H1 (cell line): Measurements from ENCODE around the gene ADAD1. TPM values are rescaled to one million over a fixed set of nuclear protein-coding genes. Genes with fewer than 3 reads are reported as not detected.

Source experiments
- CTCF ChIA-PET: fragments of 300-600 bp; sonication (Branson Sonifier 250); formaldehyde crosslinking; loops from one replicate; lab custom pipeline; 2021; ENCODE audit not compliant: partially characterized antibody; lab: Charles Lee
- POLR2A ChIA-PET: fragments of 300-600 bp; sonication (Branson Sonifier 250); formaldehyde crosslinking; loops from one replicate; lab custom pipeline; 2021; ENCODE audit warnings: inconsistent platforms; ENCODE audit not compliant: partially characterized antibody; lab: Charles Lee
- DNase-seq, 2 experiments: peaks; one replicate each; pipeline versions ENCODE4 v3.0.0 to v3.0.0-alpha.2; 2010 to 2022; ENCODE audit warnings: low spot score in 2 of 2, low read depth in 1 of 2, mixed read lengths in 1 of 2
- FAIRE-seq: peaks from 2 replicates; lab custom pipeline; 2011; peaks lifted over from hg19 to GRCh38; lab: Jason Lieb, UNC
- H2AFZ ChIP-seq: 2 replicates; pipeline ENCODE4 v1.8.1; 2012; ENCODE audit warnings: low read length, inconsistent platforms
- H2AK5ac ChIP-seq: 2 replicates; pipeline ENCODE4 v1.6.1; 2013; ENCODE audit warnings: low read depth, low read length
- H2BK120ac ChIP-seq: replicated peaks from 2 replicates; pipeline ENCODE3; 2013; ENCODE audit warnings: low read depth, low read length, inconsistent platforms
- H2BK12ac ChIP-seq: 2 replicates; pipeline ENCODE4 v1.6.1; 2013; ENCODE audit warnings: low read depth, low read length
- H2BK15ac ChIP-seq: 2 replicates; pipeline ENCODE4 v1.6.1; 2013; ENCODE audit warnings: low read length
- H2BK20ac ChIP-seq: 2 replicates; pipeline ENCODE4 v1.6.1; 2013; ENCODE audit warnings: low read length
- H2BK5ac ChIP-seq: 2 replicates; pipeline ENCODE4 v1.6.1; 2013; ENCODE audit warnings: low read depth, low read length
- H3K14ac ChIP-seq: 2 replicates; pipeline ENCODE4 v1.6.1; 2013; ENCODE audit warnings: inconsistent platforms; ENCODE audit not compliant: insufficient read length
- H3K18ac ChIP-seq: 2 replicates; pipeline ENCODE4 v1.6.1; 2013; ENCODE audit warnings: low read length; ENCODE audit errors: extremely low read depth
- H3K23ac ChIP-seq: 2 replicates; pipeline ENCODE4 v1.6.1; 2013; ENCODE audit warnings: inconsistent platforms; ENCODE audit not compliant: insufficient read length
- H3K23me2 ChIP-seq: 2 replicates; pipeline ENCODE4 v1.6.1; 2013; ENCODE audit warnings: low read depth, low read length
- H3K27ac ChIP-seq: 2 replicates; pipeline ENCODE4 v1.6.1; 2011; ENCODE audit warnings: low read depth, low read length, inconsistent platforms
- H3K27me3 ChIP-seq, 4 experiments: replicated peaks in 1 of 4; 1 replicate in 1 of 4; 2 replicates in 3 of 4; pipeline versions ENCODE4 v1.6.1 to v1.8.1; 2011 to 2013; ENCODE audit warnings: low read length in 3 of 4, mild to moderate bottlenecking in 3 of 4, inconsistent platforms in 2 of 4, mixed read lengths in 2 of 4, moderate library complexity in 1 of 4; ENCODE audit not compliant: control insufficient read depth in 3 of 4, insufficient read depth in 3 of 4; ENCODE audit errors: extremely low read depth in 1 of 4
- H3K36me3 ChIP-seq, 4 experiments: 2 replicates each; pipeline versions ENCODE4 v1.6.1 to v1.8.1; 2011 to 2013; ENCODE audit warnings: mild to moderate bottlenecking in 4 of 4, low read length in 3 of 4, moderate library complexity in 2 of 4, control low read depth in 1 of 4, inconsistent platforms in 1 of 4; ENCODE audit not compliant: insufficient read depth in 4 of 4, control insufficient read depth in 2 of 4
- H3K4ac ChIP-seq: replicated peaks from 2 replicates; pipeline ENCODE3; 2013; ENCODE audit warnings: low read length, low read depth, mixed read lengths, inconsistent platforms; ENCODE audit not compliant: insufficient read length
- H3K4me1 ChIP-seq, 4 experiments: replicated peaks in 1 of 4; 1 replicate in 1 of 4; 2 replicates in 3 of 4; pipeline versions ENCODE4 v1.6.1 to v1.8.1; 2011 to 2013; ENCODE audit warnings: low read length in 3 of 4, inconsistent platforms in 2 of 4, mixed read lengths in 1 of 4; ENCODE audit not compliant: insufficient read depth in 4 of 4, control insufficient read depth in 3 of 4
- H3K4me2 ChIP-seq, 2 experiments: 2 replicates each; pipeline versions ENCODE4 v1.6.1 to v1.8.1; 2011 to 2013; ENCODE audit warnings: low read depth in 2 of 2, low read length in 2 of 2, control low read depth in 1 of 2, inconsistent platforms in 1 of 2, mild to moderate bottlenecking in 1 of 2; ENCODE audit not compliant: insufficient read depth in 1 of 2
- H3K4me3 ChIP-seq, 4 experiments: fragments of 200-600, 300-600 bp in 1 of 4; sonication (generic), shearing (Covaris generic), sonication (Bioruptor Twin) in 1 of 4; 2 replicates each; pipeline versions ENCODE4 v1.5.1 to v1.8.1; 2011 to 2016; ENCODE audit warnings: low read length in 4 of 4, low read depth in 3 of 4, control low read depth in 2 of 4, inconsistent platforms in 2 of 4, mild to moderate bottlenecking in 2 of 4, mixed read lengths in 1 of 4, moderate library complexity in 1 of 4; ENCODE audit not compliant: insufficient read depth in 2 of 4; ENCODE audit errors: extremely low read depth in 1 of 4
- H3K56ac ChIP-seq: replicated peaks from 2 replicates; pipeline ENCODE3; 2013; ENCODE audit warnings: low read depth, mild to moderate bottlenecking, mixed read lengths, low read length, inconsistent platforms; ENCODE audit not compliant: insufficient read length
- H3K79me1 ChIP-seq: 2 replicates; pipeline ENCODE4 v1.6.1; 2013; ENCODE audit warnings: low read depth, low read length, control low read depth
- H3K79me2 ChIP-seq, 2 experiments: 2 replicates each; pipeline versions ENCODE4 v1.6.1 to v1.8.1; 2012 to 2013; ENCODE audit warnings: low read length in 2 of 2, mild to moderate bottlenecking in 2 of 2, inconsistent platforms in 1 of 2; ENCODE audit not compliant: insufficient read depth in 2 of 2, control insufficient read depth in 1 of 2
- H3K9ac ChIP-seq, 4 experiments: replicated peaks in 1 of 4; 1 replicate in 1 of 4; 2 replicates in 3 of 4; pipeline versions ENCODE4 v1.6.1 to v1.8.1; 2011 to 2013; ENCODE audit warnings: low read depth in 3 of 4, low read length in 3 of 4, control low read depth in 2 of 4, mild to moderate bottlenecking in 2 of 4, moderate library complexity in 2 of 4, inconsistent platforms in 1 of 4; ENCODE audit errors: extremely low read depth in 1 of 4
- H3K9me3 ChIP-seq, 2 experiments: 2 replicates each; pipeline versions ENCODE4 v1.6.1 to v1.8.1; 2012 to 2013; ENCODE audit warnings: mild to moderate bottlenecking in 2 of 2, moderate library complexity in 2 of 2, control low read depth in 1 of 2, inconsistent platforms in 1 of 2, low read depth in 1 of 2, low read length in 1 of 2, mixed read lengths in 1 of 2; ENCODE audit not compliant: insufficient read depth in 2 of 2
- H4K20me1 ChIP-seq, 2 experiments: replicated peaks in 1 of 2; 2 replicates each; pipeline versions ENCODE3 to v1.8.1; 2011 to 2013; ENCODE audit warnings: inconsistent platforms in 2 of 2, low read length in 2 of 2, mild to moderate bottlenecking in 1 of 2; ENCODE audit not compliant: insufficient read depth in 2 of 2, control insufficient read depth in 1 of 2
- H4K5ac ChIP-seq: 2 replicates; pipeline ENCODE4 v1.6.1; 2013; ENCODE audit warnings: low read length, low read depth, mixed read lengths, inconsistent platforms; ENCODE audit not compliant: insufficient read length
- H4K8ac ChIP-seq: 2 replicates; pipeline ENCODE4 v1.8.0; 2013; ENCODE audit warnings: mild to moderate bottlenecking, moderate library complexity, low read length, inconsistent platforms; ENCODE audit not compliant: insufficient read depth; ENCODE audit errors: extremely low read depth
- H4K91ac ChIP-seq: replicated peaks from 2 replicates; pipeline ENCODE3; 2013; ENCODE audit warnings: low read length, mixed read lengths, inconsistent platforms; ENCODE audit not compliant: insufficient read length
- ATF2 ChIP-seq: IDR thresholded peaks from 2 replicates; pipeline ENCODE4 v1.6.1; 2012; ENCODE audit warnings: low read length, inconsistent platforms
- BACH1 ChIP-seq: IDR thresholded peaks from 2 replicates; pipeline ENCODE4 v1.6.1; 2012; ENCODE audit warnings: low read length, improper control_type of control experiment
- CBX8 ChIP-seq: fragments of 300-800, 300-1000 bp; sonication (generic); IDR thresholded peaks from 2 replicates; pipeline ENCODE4 v1.7.1; 2016; ENCODE audit warnings: low read depth, low read length, borderline replicate concordance
- MAX ChIP-seq: IDR thresholded peaks from 2 replicates; pipeline ENCODE4 v1.6.1; 2012; ENCODE audit warnings: inconsistent platforms
- POU5F1 ChIP-seq: IDR thresholded peaks from 2 replicates; pipeline ENCODE4 v1.6.1; 2011; ENCODE audit warnings: low read depth, mild to moderate bottlenecking, low read length, moderate library complexity
- RFX5 ChIP-seq: IDR thresholded peaks from 2 replicates; pipeline ENCODE4 v1.6.1; 2011; ENCODE audit warnings: low read depth, low read length, improper control_type of control experiment, borderline replicate concordance
- SIRT6 ChIP-seq: IDR thresholded peaks from one replicate; pipeline ENCODE4 v1.7.1; 2012; ENCODE audit warnings: low read length, inconsistent platforms
- SP4 ChIP-seq: IDR thresholded peaks from 2 replicates; pipeline ENCODE4 v1.6.1; 2012; ENCODE audit warnings: low read length, inconsistent platforms
- SUZ12 ChIP-seq: fragments of 200-600 bp; sonication (generic); IDR thresholded peaks from 2 replicates; pipeline ENCODE4 v1.6.1; 2012; ENCODE audit warnings: mild to moderate bottlenecking, inconsistent platforms, low read length, moderate library complexity, mixed read lengths
- TAF1 ChIP-seq: IDR thresholded peaks from 2 replicates; pipeline ENCODE4 v1.6.1; 2011; ENCODE audit warnings: mild to moderate bottlenecking, low read depth, low read length
- TEAD4 ChIP-seq: IDR thresholded peaks from 2 replicates; pipeline ENCODE4 v1.6.1; 2012; ENCODE audit warnings: low read depth, low read length, inconsistent platforms, mixed read lengths
- whole genome bisulfite sequencing, 2 experiments: shearing (Covaris generic) in 1 of 2; methylation state at CpG; one replicate each; pipeline versions ENCODE4 v1.1.6 to v1.1.7; 2013 to 2015; ENCODE audit warnings: low lambda C conversion rate in 2 of 2, mixed read lengths in 2 of 2, inconsistent platforms in 1 of 2, low coverage in 1 of 2, missing lambda C conversion rate in 1 of 2; ENCODE audit not compliant: insufficient replicate concordance in 2 of 2, insufficient coverage in 1 of 2, insufficient read length in 1 of 2; ENCODE audit errors: extremely low coverage in 1 of 2, missing lambda C conversion rate in 1 of 2; 5-methylcytosine and 5-hydroxymethylcytosine counted together
- long read RNA-seq, 2 experiments: library from RNA in 1 of 2; library from capped mRNA in 1 of 2; stranded (forward); transcript quantifications; one replicate each; pipeline ENCODE4 v2.0.0, GENCODE V29; 2021; ENCODE audit warnings: inconsistent platforms in 1 of 2
- polyA minus RNA-seq, 3 experiments: library from RNA; depleted of rRNA, polyadenylated mRNA; stranded (reverse); fragments of >200 nt; gene quantifications; 1 replicate in 2 of 3; 2 replicates in 1 of 3; pipeline ENCODE4 v1.2.3, GENCODE V29; 2011
- polyA plus RNA-seq, 7 experiments: library from polyadenylated mRNA; depleted of rRNA in 3 of 7; stranded (reverse) in 5 of 7; unstranded in 2 of 7; fragments of >200 nt in 5 of 7; fragments of 200-250 nt in 2 of 7; gene quantifications; 1 replicate in 5 of 7; 2 replicates in 1 of 7; 4 replicates in 1 of 7; pipeline versions ENCODE4 v1.2.1 to v1.2.3, GENCODE V29; 2011 to 2013; ENCODE audit warnings: missing spikeins in 2 of 7, mixed read lengths in 2 of 7
- total RNA-seq: library from RNA; stranded (reverse); fragmentation: NEBNext Ultra II Directional; extraction: Animal tissue kit (Norgen Biotek cat#: 25700); gene quantifications from 2 replicates; pipeline ENCODE4 v1.2.1, GENCODE V29; 2021

The ADAD1 gene
- total RNA-seq (not detected in 2 replicates), polyA plus RNA-seq (2011; rRNA removed) (not detected in 2 replicates), polyA minus RNA-seq (2011; rRNA and poly(A)+ RNA removed) (not detected in 2 replicates)
- polyA plus RNA-seq (2011; cell fraction: cytosol; rRNA removed): not detected
- not detected for polyA plus RNA-seq (2011; cell fraction: nucleus; rRNA removed)
- not detected in 4 replicates for polyA plus RNA-seq (2012, experiment 1 of 2)
- not detected for polyA plus RNA-seq (2012, experiment 2 of 2)
- not detected for polyA plus RNA-seq (2013, experiment 1 of 2)
- not detected for polyA plus RNA-seq (2013, experiment 2 of 2)
- not detected for polyA minus RNA-seq (2011; cell fraction: cytosol; rRNA and poly(A)+ RNA removed)
- not detected for polyA minus RNA-seq (2011; cell fraction: nucleus; rRNA and poly(A)+ RNA removed)
- long read RNA-seq, experiment 1: 0 reads
- long read RNA-seq, experiment 2: 0 reads

GRCh38 chr4:122378711-122379110 lies at the start of gene ADAD1:
TSS of gene ADAD1 (plus strand) at chr4:122379011. CDS start at chr4:122380070, 1,059 bp downstream.
- Histone ChIP-seq H2BK120ac (no peak within 1 kb of the TSS), H4K20me1 (no peaks in the 10 kb centered on the region), H2BK12ac (no peak within 1 kb of the TSS), H3K9ac (no peak within 1 kb of the TSS), H3K18ac (no peak within 1 kb of the TSS), H2BK20ac (no peak within 1 kb of the TSS), H3K36me3 (no peaks in the 10 kb centered on the region), H3K9me3 (no peaks in the 10 kb centered on the region; a peak in 1 of 4 replicates), H2BK15ac (no peak within 1 kb of the TSS), H3K4ac (no peak within 1 kb of the TSS), H3K23me2 (no peaks in the 10 kb centered on the region), H3K4me3 (no peak within 1 kb of the TSS), H3K4me2 (no peak within 1 kb of the TSS), H3K79me1 (no peaks in the 10 kb centered on the region), H3K4me1 (no peaks in the 10 kb centered on the region), H3K14ac (no peak within 1 kb of the TSS), H3K27me3 (no peaks in the 10 kb centered on the region), H4K8ac (no peak within 1 kb of the TSS), H2AFZ (no peak within 1 kb of the TSS), H2AK5ac (no peak within 1 kb of the TSS), H3K79me2 (no peaks in the 10 kb centered on the region), H3K27ac (no peak within 1 kb of the TSS), H4K91ac (no peak within 1 kb of the TSS), H4K5ac (no peak within 1 kb of the TSS), H3K56ac (no peak within 1 kb of the TSS), H3K23ac (no peak within 1 kb of the TSS), H2BK5ac (no peak within 1 kb of the TSS)
- 79% methylated on average over 6 of the region's 7 CpGs; no CpG with 5 or more reads in 1 of the 2 experiments for WGBS, 2 experiments
- no peak for DNase-seq
- no peak for FAIRE-seq
- POLR2A ChIA-PET: no interaction called here
- CTCF ChIA-PET: no interaction called here
- TF ChIP-seq ATF2: no peak
- TF ChIP-seq TEAD4: no peak
- no peak for TF ChIP-seq BACH1
- no peak for TF ChIP-seq CBX8
- TF ChIP-seq MAX: no peak
- no peak for TF ChIP-seq SUZ12
- no peak for TF ChIP-seq POU5F1
- TF ChIP-seq SIRT6: no peak
- no peak for TF ChIP-seq RFX5
- no peak for TF ChIP-seq TAF1
- TF ChIP-seq SP4: no peak
